G401 (cell line): ENCODE results near the gene SERPINB6. TPM values are rescaled to one million over a fixed set of nuclear protein-coding genes. Genes with fewer than 3 reads are reported as not detected.
A peak's percentile ranks its signal among the peaks of the same experiment; 100 is the strongest.
"Not testable (repeated sequence)": the region's sequence is repeated elsewhere in the genome, so short reads cannot be mapped to it uniquely, and the experiment has no call there.

Source experiments
- DNase-seq: peaks from one replicate; pipeline ENCODE4 v3.0.0-alpha.2; 2015; ENCODE audit warnings: low spot score
- in situ Hi-C: cut with HindIII; loops from 2 replicates; pipeline ENCODE4 v1.10.0; 2016; ENCODE audit warnings: low sequenced_read_pairs, mixed read lengths
- total RNA-seq: library from RNA; depleted of rRNA; stranded (reverse); fragments of >200 nt; shearing (Covaris generic); gene quantifications from 2 replicates; pipeline ENCODE4 v1.2.3, GENCODE V29; 2014

SERPINB6 gene
- total RNA-seq, 1 experiment from 2014 or later, result 147 TPM

GRCh38 chr6:3001146-3001772 lies 29.9 kb upstream of the SERPINB6 start:
- in situ Hi-C loops, result no loop called here
- no peak for DNase-seq

- in situ Hi-C loops, result no loop called here
- peak; percentile 93 for DNase-seq
These were observed 28.5 kb upstream of the SERPINB6 start, which contains the start of gene NQO2 for GRCh38 chr6:2999618-3000557. Gene NQO2, plus strand, starts transcription at chr6:2999894. Its CDS starts 6,659 bp downstream, at chr6:3006553.

GRCh38 chr6:2998998-2999617 lies 27.7 kb upstream of the SERPINB6 start:
- DNase-seq, result no peak
- in situ Hi-C loops, result no loop called here

- in situ Hi-C loops, result not testable (repeated sequence)
- peak; percentile 49 for DNase-seq
These were observed 27.1 kb upstream of the SERPINB6 start for GRCh38 chr6:2998249-2998997.

- in situ Hi-C loops, result no loop called here
- no peak for DNase-seq
These were observed 22.5 kb upstream of the SERPINB6 start for GRCh38 chr6:2993755-2994317.

- in situ Hi-C loops, result no loop called here
- DNase-seq, result no peak
These were observed 21.1 kb upstream of the SERPINB6 start for GRCh38 chr6:2992330-2992979.

GRCh38 chr6:2990932-2991506 lies 19.7 kb upstream of the SERPINB6 start:
- in situ Hi-C loops, result no loop called here
- peak; percentile 60 for DNase-seq

GRCh38 chr6:2990248-2990931 lies 19.0 kb upstream of the SERPINB6 start:
- DNase-seq, result peak; percentile 66
- in situ Hi-C loops, result no loop called here

GRCh38 chr6:2989332-2990247 lies 18.2 kb upstream of the SERPINB6 start:
- in situ Hi-C loops, result no loop called here
- peak; percentile 99 for DNase-seq

- DNase-seq, result peak; percentile 96
- in situ Hi-C loops, result no loop called here
These were observed 17.3 kb upstream of the SERPINB6 start for GRCh38 chr6:2988426-2989331.

GRCh38 chr6:2988094-2988425 lies 16.7 kb upstream of the SERPINB6 start:
- in situ Hi-C loops, result no loop called here
- no peak for DNase-seq

- in situ Hi-C loops, result no loop called here
- no peak for DNase-seq
These were observed 15.4 kb upstream of the SERPINB6 start for GRCh38 chr6:2986722-2987221.

GRCh38 chr6:2984738-2985406 lies 13.5 kb upstream of the SERPINB6 start:
- no peak for DNase-seq
- in situ Hi-C loops, result no loop called here

GRCh38 chr6:2982426-2983117 lies 11.2 kb upstream of the SERPINB6 start:
- in situ Hi-C loops, result no loop called here
- no peak for DNase-seq

- no peak for DNase-seq
- in situ Hi-C loops, result no loop called here
These were observed 9.1 kb upstream of the SERPINB6 start for GRCh38 chr6:2980465-2980855.
